LNCaP clone FGC (cell line): ENCODE results near the gene NTHL1.
"Not testable (repeated sequence)": the region's sequence is repeated elsewhere in the genome, so short reads cannot be mapped to it uniquely, and the experiment has no call there.

Experiments used
- DNase-seq: peaks from one replicate; pipeline ENCODE4 v3.0.0-alpha.2; 2011; ENCODE audit warnings: low read depth
- H3K4me3 ChIP-seq: 2 replicates; pipeline ENCODE4 v1.5.1; 2011; ENCODE audit warnings: mild to moderate bottlenecking, low read depth, low read length, control low read depth
- CTCF ChIP-seq: IDR thresholded peaks from 2 replicates; pipeline ENCODE4 v1.5.1; 2012; ENCODE audit warnings: mild to moderate bottlenecking; ENCODE audit not compliant: control insufficient read depth, insufficient read depth; ENCODE audit errors: extremely low read depth

The NTHL1 gene

DNA sequence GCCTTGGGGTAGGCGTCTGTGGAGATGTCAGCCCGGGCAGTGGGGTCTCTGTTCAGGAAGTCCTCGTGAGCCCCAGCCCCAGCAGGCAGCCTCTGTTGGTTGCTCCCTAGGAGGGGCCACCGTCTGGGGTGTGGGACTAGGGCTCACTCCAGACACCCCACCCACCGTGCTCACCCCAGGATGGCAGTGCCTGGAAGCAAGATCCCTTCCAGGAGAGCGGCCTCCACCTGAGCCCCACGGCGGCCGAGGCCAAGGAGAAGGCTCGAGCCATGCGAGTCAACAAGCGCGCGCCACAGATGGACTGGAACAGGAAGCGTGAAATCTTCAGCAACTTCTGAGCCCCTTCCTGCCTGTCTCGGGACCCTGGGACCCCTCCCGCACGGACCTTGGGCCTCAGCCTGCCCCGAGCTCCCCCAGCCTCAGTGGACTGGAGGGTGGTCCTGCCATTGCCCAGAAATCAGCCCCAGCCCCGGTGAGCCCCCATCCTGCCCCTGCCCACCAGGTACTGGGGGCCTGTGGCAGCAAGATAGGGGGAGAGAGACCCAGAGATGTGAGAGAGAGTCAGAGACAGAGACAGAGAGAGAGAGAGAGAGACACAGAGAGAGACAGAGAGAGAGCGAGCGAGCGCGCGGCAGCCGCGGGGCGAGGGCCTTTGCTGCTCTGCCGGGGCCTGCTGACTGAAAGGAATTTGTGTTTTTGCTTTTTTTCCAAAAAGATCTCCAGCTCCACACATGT lies 9.8 kb downstream of the NTHL1 start:
- TF ChIP-seq CTCF = no peak
- no peak overlapping the region for H3K4me3 ChIP-seq
- DNase-seq = no peak

DNA sequence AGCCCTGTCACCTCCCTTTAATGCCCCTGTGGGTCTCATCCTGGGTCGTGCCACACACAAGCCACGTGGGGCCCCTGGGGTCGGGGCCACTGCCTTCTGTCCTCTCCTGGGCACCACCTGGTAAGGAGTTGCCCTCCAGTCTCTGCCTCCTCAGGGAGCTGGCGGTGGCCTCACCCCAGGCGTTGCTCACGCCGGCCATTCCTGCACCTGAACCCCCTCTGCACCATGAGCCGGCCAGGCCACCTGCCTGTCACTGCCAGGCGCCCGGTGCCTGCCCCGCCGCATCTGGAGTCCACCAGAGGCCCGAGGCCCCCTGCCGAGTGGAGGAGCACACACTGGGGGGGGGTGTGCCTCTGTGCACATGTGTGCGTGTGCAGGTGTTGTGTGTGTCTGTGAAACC lies 10.5 kb downstream of the NTHL1 start:
- no peak for DNase-seq
- no peak for TF ChIP-seq CTCF
- H3K4me3 ChIP-seq = no peak overlapping the region

DNA sequence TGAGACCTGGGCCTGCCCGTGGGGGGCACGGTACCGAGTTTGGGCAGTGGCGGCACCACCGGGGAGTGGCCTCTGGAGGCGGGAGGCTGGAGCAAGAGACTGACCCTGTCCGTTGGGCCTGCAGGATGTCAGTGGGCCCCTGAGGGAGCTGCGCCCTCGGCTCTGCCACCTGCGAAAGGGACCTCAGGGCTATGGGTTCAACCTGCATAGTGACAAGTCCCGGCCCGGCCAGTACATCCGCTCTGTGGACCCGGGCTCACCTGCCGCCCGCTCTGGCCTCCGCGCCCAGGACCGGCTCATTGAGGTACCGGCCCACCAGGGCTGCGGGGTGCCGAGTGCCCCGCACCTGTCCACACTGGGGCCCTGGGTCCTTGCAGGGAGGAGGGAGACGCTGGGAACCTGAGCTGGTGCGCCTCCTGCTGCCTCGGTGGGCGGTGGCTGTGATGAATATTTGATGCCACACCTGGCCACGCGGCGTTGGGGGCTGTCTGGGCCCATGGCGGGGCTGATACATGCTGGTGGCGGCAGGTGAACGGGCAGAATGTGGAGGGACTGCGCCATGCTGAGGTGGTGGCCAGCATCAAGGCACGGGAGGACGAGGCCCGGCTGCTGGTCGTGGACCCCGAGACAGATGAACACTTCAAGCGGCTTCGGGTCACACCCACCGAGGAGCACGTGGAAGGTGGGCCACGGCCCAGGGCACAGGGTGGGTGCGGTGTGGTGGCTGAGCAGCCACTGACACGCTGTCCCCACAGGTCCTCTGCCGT lies 11.3 kb downstream of the NTHL1 start:
- no peak for TF ChIP-seq CTCF
- H3K4me3 ChIP-seq = no peak overlapping the region
- DNase-seq = no peak

DNA sequence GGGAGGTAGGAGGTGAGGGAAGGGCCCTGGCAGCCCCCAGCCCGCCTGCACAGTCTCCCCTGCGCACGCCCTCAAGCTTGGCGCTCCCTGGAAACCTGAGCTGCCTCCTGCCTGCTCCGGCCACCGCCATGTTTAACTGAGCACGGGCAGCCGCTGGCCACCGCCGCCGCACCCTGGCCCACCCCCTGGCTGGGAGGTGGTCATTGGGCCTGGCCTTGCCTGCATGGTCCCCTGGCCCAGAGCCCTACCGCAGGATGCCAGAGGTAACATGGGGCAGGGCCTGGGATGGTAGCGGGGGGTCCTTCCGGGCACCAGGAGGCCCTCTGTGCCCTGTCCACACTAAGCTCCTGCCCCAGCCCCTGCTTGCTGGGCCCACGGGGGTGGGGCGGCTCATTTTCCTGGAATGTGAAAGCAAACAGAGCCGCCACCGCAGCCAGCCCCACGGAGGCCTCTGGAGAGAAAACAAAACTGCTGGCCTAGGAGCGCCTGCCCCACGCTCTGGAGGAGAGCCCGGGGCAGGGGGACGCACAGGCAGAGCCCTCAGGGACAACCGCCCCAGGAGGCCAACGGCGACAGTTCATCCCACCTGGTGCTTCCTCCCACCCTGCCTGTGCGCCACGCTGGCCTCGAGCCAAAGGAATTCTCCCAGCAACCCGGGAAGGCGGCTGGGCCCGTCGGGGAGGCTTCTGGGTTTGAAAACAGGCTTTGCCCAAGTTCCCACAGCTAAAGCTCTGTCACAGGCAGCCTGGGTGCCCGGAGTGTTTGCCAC lies 12.0 kb downstream of the NTHL1 start:
- no peak for TF ChIP-seq CTCF
- no peak for DNase-seq
- no peak overlapping the region for H3K4me3 ChIP-seq

- TF ChIP-seq CTCF = no peak
- H3K4me3 ChIP-seq = no peak overlapping the region
- no peak for DNase-seq
These were observed 12.8 kb downstream of the NTHL1 start for GRCh38 chr16:2034696-2035430.

GRCh38 chr16:2033909-2034695 lies 13.5 kb downstream of the NTHL1 start:
- not testable (repeated sequence) for DNase-seq, H3K4me3 ChIP-seq
